ENCODE data around the gene ATP10B. TPM values are rescaled to one million over a fixed set of nuclear protein-coding genes. Genes with fewer than 3 reads are reported as not detected.

ATP10B gene
- total and polyA plus RNA-seq, 11 donors: 0.03 to 0.35 (median 0.09) TPM; not detected in 4

- Histone ChIP-seq H3K9me3 (no peaks in the 10 kb centered on the region), H3K27ac (no peak overlapping the region), H3K36me3 (no peaks in the 10 kb centered on the region), H3K4me1 (no peaks in the 10 kb centered on the region), H3K27me3 (no peaks in the 10 kb centered on the region), H3K4me3 (no peak overlapping the region)
- TF ChIP-seq CTCF (IDR thresholded peaks at IDR 0.05): no peak
- no peak for TF ChIP-seq POLR2A (IDR thresholded peaks at IDR 0.05)
- ATAC-seq: no peak
- WGBS, 4 donors: 95 to 98% (median 96%) methylated on average over 3 of the region's 3 CpGs
- intact Hi-C loops (cut with DNase I): no loop called here
- no peak for DNase-seq
Observed at GRCh38 chr5:160555581-160555970, 296.4 kb downstream of the ATP10B start.

- no peak overlapping the region for H3K27ac ChIP-seq
- no peaks in the 10 kb centered on the region for H3K27me3 ChIP-seq
- no peaks in the 10 kb centered on the region for H3K36me3 ChIP-seq
- intact Hi-C loops (cut with DNase I): no loop called here
- no peak for TF ChIP-seq CTCF (IDR thresholded peaks at IDR 0.05)
- TF ChIP-seq POLR2A (IDR thresholded peaks at IDR 0.05): no peak
- no peak overlapping the region for H3K4me3 ChIP-seq
- H3K4me1 ChIP-seq: no peaks in the 10 kb centered on the region
- no peaks in the 10 kb centered on the region for H3K9me3 ChIP-seq
- no peak for DNase-seq
- ATAC-seq: no peak
Observed at GRCh38 chr5:160550075-160550474, 301.9 kb downstream of the ATP10B start.

- H3K4me1 ChIP-seq: no peaks in the 10 kb centered on the region
- DNase-seq: no peak
- no peaks in the 10 kb centered on the region for H3K36me3 ChIP-seq
- no peak overlapping the region for H3K4me3 ChIP-seq
- TF ChIP-seq CTCF (IDR thresholded peaks at IDR 0.05) (no peak), POLR2A (IDR thresholded peaks at IDR 0.05) (no peak)
- H3K27me3 ChIP-seq: no peaks in the 10 kb centered on the region
- H3K9me3 ChIP-seq: no peaks in the 10 kb centered on the region
- 80 to 89% (median 85%) methylated on average over 4 of the region's 4 CpGs for WGBS, 4 donors
- intact Hi-C loops (cut with DNase I): no loop called here
- ATAC-seq: no peak
- no peak overlapping the region for H3K27ac ChIP-seq
Observed at GRCh38 chr5:160548949-160549645, 302.9 kb downstream of the ATP10B start.

GRCh38 chr5:160547872-160548271, 304.1 kb downstream of the ATP10B start:
- no peaks in the 10 kb centered on the region for H3K4me1 ChIP-seq
- DNase-seq (no peak), ATAC-seq (no peak)
- TF ChIP-seq POLR2A (IDR thresholded peaks at IDR 0.05) (no peak), CTCF (IDR thresholded peaks at IDR 0.05) (no peak)
- intact Hi-C loops (cut with DNase I): no loop called here
- H3K9me3 ChIP-seq: no peaks in the 10 kb centered on the region
- H3K4me3 ChIP-seq: no peak overlapping the region
- no peaks in the 10 kb centered on the region for H3K36me3 ChIP-seq
- 71 to 80% (median 77%) methylated on average over 1 of the region's 1 CpG for WGBS, 4 donors
- no peak overlapping the region for H3K27ac ChIP-seq
- no peaks in the 10 kb centered on the region for H3K27me3 ChIP-seq
